Mesothelial cell of epicardium (in vitro differentiated cells): ENCODE measurements around the gene DMAC1. TPM values are rescaled to one million over a fixed set of nuclear protein-coding genes. Genes with fewer than 3 reads are reported as not detected.

Experiments used
- DNase-seq, 2 experiments: peaks; one replicate each; pipeline ENCODE4 v3.0.0; 2021; ENCODE audit warnings: low spot score in 2 of 2; ENCODE audit not compliant: unreplicated experiment in 2 of 2
- H3K27ac Mint-ChIP-seq: 2 replicates; pipeline ENCODE4 v1.8.0; 2021; ENCODE audit warnings: mixed read lengths
- H3K27me3 Mint-ChIP-seq: 2 replicates; pipeline ENCODE4 v1.8.0; 2021; ENCODE audit warnings: low read depth, mixed read lengths
- H3K36me3 Mint-ChIP-seq: 2 replicates; pipeline ENCODE4 v1.8.0; 2021; ENCODE audit warnings: mixed read lengths
- H3K4me1 Mint-ChIP-seq: 2 replicates; pipeline ENCODE4 v1.8.0; 2021; ENCODE audit warnings: mixed read lengths
- H3K4me3 Mint-ChIP-seq: 2 replicates; pipeline ENCODE4 v1.8.0; 2021; ENCODE audit warnings: mild to moderate bottlenecking, moderate library complexity, mixed read lengths
- H3K9me3 Mint-ChIP-seq: 2 replicates; pipeline ENCODE4 v1.8.0; 2021; ENCODE audit warnings: mixed read lengths
- CTCF ChIP-seq: fragments of 200-600 bp; sonication (generic); IDR thresholded peaks from one replicate; pipeline ENCODE4 v1.5.0; 2021; ENCODE audit warnings: antibody characterized with exemption; ENCODE audit not compliant: unreplicated experiment
- total RNA-seq: library from RNA; stranded (reverse); gene quantifications from 3 replicates; pipeline ENCODE4 v1.2.1, GENCODE V29; 2021

Gene DMAC1
- total RNA-seq, 1 donor from 2014 or later, result 60.0 TPM

- Mint-ChIP-seq H3K4me3 (no peak overlapping the region), H3K36me3 (peaks cover 2% of the 10 kb centered on the region), H3K4me1 (no peaks in the 10 kb centered on the region), H3K27me3 (peaks cover 10% of the 10 kb centered on the region), H3K27ac (no peak overlapping the region), H3K9me3 (peaks cover 11% of the 10 kb centered on the region)
- no peak for DNase-seq
- TF ChIP-seq CTCF, result no peak
Observed at GRCh38 chr9:7770111-7770510, 29.5 kb downstream of the DMAC1 start.

GRCh38 chr9:7762600-7762999 is 37.0 kb downstream of the DMAC1 start:
- Mint-ChIP-seq H3K9me3 (peaks cover 20% of the 10 kb centered on the region), H3K27ac (no peak overlapping the region), H3K27me3 (no peaks in the 10 kb centered on the region), H3K4me1 (peaks cover 5% of the 10 kb centered on the region), H3K4me3 (no peak overlapping the region), H3K36me3 (peaks cover 4% of the 10 kb centered on the region)
- DNase-seq, result no peak
- TF ChIP-seq CTCF, result no peak

- Mint-ChIP-seq H3K27ac (no peak overlapping the region), H3K36me3 (peaks cover under 1% of the 10 kb centered on the region), H3K27me3 (no peaks in the 10 kb centered on the region), H3K9me3 (peaks cover 11% of the 10 kb centered on the region), H3K4me3 (no peak overlapping the region), H3K4me1 (peaks cover 5% of the 10 kb centered on the region)
- DNase-seq, result no peak
- TF ChIP-seq CTCF, result no peak
Observed at GRCh38 chr9:7760014-7760415, 39.6 kb downstream of the DMAC1 start.

GRCh38 chr9:7756088-7756487 is 43.5 kb downstream of the DMAC1 start:
- H3K36me3 Mint-ChIP-seq, result no peaks in the 10 kb centered on the region
- no peak overlapping the region for H3K27ac Mint-ChIP-seq
- TF ChIP-seq CTCF, result no peak
- no peak overlapping the region for H3K4me3 Mint-ChIP-seq
- no peaks in the 10 kb centered on the region for H3K27me3 Mint-ChIP-seq
- no peaks in the 10 kb centered on the region for H3K4me1 Mint-ChIP-seq
- peaks cover 3% of the 10 kb centered on the region for H3K9me3 Mint-ChIP-seq
- DNase-seq, result no peak

GRCh38 chr9:7752481-7752880 is 47.1 kb downstream of the DMAC1 start:
- no peak for DNase-seq
- peaks cover 12% of the 10 kb centered on the region for H3K9me3 Mint-ChIP-seq
- H3K36me3 Mint-ChIP-seq, result no peaks in the 10 kb centered on the region
- no peaks in the 10 kb centered on the region for H3K27me3 Mint-ChIP-seq
- TF ChIP-seq CTCF, result no peak
- no peaks in the 10 kb centered on the region for H3K4me1 Mint-ChIP-seq
- no peak overlapping the region for H3K4me3 Mint-ChIP-seq
- no peak overlapping the region for H3K27ac Mint-ChIP-seq
